Hematopoietic multipotent progenitor cell treated with erythropoietin and hydrocortisone succinate and interleukin-3 and kit ligand, for 17 days (in vitro differentiated cells): ENCODE measurements around the gene PCDH9.

Experiments
- DNase-seq: peaks from one replicate; pipeline ENCODE4 v3.0.0-alpha.2; 2015; ENCODE audit warnings: low spot score

Gene PCDH9

DNA sequence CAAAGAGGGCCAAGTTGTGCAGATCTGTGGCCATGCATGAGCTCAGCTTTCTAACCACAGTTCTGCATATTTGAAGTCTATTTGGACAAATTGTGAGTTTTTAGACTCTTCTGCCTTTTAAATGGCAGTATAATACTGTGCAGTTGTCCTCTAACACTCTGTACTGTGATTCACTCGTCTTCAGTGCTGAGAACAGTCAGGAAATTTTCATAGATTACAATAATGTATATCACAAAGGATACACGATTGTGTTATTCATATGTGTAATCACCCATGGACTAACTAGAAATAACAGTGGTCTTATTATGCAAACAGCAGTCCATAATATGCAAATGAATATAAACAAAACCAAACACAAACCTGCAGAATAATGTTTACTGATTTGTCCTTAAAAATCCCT lies 259.1 kb downstream of the PCDH9 start:
- DNase-seq, result no peak

DNA sequence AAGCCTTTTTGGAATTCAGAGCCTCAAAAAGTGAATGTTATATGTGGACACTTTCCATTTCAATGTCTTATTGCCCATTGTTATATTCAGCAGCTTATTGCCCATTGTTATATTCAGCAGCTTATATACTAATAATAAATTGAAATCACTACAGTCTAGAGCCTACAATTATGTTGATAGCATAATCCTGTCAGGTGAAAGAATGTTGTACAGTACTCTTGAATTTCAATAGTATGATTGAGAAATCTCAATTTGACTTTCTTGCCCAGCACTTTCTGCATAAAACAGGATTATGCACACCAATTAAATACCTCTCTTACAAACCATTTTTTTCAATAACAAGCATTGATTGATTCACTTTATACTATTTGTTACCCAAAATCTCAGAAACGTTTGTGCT lies 260.8 kb downstream of the PCDH9 start:
- DNase-seq, result no peak

DNA sequence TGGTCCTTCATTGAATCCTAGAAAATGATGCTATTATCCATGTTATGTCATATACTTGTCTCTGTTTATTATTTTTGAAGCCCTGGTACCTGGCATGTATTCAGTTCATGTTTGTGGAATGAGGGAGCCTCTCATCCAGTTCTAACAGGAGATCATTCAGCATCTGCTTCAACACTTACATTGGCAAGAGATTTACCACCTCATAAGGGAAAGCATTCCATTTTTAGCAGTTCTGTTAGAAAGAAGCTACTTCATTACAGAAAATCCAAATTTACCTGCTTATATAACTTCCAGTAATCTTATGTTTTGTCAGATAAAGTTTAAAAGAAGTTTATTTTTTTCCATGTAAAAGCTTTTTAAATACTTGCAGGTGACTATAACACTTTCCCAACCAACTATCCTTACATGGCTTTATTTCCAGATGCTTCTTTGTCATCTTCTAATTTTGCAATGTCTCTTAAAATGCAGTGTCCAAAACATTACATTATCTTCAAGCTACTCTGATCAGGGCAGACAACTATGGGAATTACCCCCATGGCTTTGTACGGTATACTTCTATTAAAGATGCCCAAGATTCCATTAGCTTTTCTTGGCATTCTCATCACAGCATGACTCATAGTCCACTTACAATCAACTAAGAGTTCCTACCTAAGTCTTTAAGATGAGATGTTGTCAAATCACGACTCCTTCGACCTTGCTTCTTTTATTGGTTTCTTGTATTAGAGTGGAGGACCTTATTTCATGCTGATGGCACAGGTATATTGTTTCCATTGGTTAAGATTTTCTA lies 262.1 kb downstream of the PCDH9 start:
- no peak for DNase-seq

DNA sequence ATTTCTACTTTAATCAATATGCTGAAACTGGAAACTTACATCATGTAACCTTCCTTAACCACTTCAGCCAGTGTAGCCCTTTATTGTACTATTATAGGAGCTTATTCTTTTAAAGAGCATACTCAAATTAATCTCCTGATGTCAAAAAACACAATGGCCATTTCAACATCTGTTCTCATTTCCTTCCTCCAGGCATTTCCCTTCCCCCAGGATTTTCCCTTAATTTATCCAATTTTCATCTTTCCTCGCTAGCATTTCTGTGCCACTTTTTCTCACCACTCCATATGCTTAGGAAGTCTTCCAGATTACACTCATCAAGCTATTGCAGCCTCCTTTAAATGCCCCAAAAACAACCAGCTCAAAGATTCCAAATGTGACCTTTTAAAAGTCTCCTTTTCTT lies 265.0 kb downstream of the PCDH9 start:
- no peak for DNase-seq

DNA sequence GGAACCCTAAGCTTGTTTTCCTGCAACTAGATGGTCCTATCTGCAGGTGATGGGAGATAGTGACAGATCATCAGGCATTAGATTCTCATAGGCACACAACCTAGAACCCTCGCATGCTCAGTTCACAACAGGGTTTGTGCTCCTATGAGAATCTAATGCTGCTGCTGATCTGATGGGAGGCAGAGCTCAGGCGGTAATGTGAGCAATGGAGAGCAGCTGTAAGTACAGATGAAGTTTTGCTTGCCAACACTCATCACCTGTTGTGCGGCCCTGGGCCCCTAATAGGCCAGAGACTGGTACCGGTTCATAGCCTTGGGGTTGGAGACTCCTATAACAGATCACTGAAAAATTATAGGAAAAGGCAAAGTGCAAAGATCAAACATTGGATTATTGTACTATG lies 267.2 kb downstream of the PCDH9 start:
- no peak for DNase-seq

DNA sequence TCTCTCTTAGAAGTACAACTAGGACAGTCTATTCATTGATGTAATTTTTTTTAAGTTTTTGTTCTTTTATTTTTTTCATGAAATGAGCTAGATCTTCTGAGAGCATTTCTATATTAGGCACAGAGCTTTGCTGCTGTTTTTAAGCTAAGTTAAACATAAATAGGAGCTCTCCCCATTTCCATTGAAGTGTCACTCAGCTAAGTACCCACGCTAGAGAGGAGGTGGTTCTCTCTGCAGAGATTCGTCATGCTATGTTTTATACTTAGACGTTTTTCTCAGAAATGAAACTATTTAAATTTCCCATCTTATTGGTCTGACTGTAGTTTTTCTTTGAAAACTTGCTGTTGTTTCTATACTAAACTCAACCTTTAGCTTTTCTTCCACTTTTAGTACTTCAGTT lies 271.5 kb downstream of the PCDH9 start:
- DNase-seq, result no peak

DNA sequence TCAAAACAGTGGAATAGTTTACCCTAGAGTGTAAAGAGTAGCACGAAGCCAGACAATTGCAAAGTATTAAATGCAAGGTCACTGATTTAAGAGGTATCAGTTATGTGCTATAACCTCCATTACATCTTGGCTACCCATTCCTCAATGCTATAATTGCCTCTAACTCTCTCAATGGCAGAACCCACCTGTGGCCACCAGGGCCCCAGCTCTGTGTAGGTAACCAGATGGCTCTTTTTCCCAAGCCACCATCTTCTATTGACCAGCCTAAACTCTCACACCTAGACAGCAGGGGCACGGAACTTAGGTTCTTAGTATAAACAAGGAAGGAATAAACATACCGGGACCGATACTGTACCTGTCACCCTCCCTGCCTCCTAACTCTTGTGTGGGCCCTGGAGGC lies 277.6 kb downstream of the PCDH9 start:
- no peak for DNase-seq

DNA sequence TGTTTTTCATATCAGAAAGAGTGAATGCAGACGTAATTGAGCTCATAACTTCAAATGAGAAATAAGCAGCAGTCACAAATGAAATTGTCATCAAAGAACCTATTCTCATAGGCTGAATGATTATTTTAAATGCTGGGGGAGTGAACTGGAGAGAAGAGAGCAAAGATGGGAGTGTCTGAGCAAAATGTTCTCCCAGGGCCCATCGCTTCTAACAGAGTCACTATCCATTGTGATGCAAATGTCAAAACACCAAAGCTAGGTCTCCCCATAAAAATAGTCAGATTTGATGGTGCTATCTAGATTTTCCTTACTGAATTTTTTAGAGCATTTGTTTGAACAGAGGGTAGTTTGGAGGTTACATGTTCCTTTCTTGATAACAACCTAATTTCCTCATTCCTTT lies 278.7 kb downstream of the PCDH9 start:
- DNase-seq, result no peak

DNA sequence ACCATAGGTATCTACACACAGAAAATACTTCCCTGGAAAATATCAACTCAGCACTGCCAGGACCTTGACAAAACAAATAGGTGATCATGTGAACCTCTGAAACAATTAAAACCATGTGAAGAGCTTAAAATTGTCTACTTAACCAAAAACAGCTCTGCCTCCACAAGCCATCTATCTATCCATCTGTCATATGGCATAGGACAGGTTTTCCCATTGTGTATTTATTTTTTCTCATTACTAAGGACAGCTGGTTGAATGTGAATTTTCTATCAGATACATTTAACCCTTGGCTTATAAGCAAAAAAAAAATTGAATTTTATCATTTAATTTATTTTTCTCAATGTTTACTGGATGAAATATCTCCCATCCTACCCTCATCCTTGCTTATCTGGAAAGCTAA lies 279.5 kb downstream of the PCDH9 start:
- no peak for DNase-seq

DNA sequence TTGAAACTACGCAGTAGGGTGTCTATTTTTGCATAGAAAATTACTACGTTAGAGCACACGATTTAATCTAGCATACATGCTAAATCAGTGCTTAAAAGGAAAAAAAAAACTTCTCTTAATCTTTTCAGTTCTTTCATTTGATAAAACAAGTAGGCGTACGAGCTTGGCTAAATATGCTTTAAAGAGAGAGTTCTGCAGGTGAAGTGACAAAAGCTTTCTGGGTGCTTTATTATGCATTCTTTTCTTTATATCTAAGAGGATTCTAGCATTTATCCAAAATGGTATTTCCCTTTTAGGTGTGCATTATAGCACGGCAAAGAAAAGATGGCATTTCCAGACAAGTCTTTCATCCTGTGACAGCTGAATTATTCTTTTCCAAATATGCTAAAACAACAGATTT lies 281.2 kb downstream of the PCDH9 start:
- no peak for DNase-seq

DNA sequence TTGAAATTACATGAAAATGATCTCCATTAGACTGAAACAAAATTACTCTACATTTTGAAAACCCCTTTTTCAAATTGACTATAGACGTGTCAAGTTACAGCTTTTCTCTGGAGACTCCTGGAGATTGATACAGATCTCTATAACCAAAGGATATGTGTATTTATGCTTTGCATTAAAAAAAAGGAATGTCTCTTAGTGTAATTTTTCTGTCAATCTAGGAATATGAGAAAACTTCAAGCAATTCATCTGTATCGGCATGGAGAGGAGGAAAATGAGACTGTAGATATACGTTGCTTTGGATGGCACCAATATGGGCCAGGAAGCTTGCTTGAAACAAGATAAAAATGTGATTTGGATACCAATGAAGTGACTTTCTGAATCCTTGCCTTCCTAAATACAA lies 286.6 kb downstream of the PCDH9 start:
- no peak for DNase-seq

DNA sequence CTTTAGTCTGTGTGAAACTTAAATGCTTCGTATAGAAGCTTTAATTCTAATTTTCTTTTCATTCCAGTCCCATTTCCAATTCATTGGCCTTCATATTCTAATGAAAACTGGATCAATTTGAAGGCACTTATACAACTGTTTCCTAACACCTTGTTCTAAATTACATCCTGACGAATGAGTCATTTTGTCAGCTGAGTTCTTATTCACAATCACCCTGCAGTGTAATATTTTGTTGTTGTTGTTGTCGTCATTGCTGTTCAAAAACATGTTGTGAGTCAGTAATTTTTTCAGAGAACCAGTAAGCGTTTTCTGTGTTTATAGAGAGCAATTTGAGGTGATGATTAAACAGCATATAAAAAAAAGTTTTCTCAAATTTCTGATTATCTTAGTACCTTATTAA lies 290.0 kb downstream of the PCDH9 start:
- DNase-seq, result no peak

DNA sequence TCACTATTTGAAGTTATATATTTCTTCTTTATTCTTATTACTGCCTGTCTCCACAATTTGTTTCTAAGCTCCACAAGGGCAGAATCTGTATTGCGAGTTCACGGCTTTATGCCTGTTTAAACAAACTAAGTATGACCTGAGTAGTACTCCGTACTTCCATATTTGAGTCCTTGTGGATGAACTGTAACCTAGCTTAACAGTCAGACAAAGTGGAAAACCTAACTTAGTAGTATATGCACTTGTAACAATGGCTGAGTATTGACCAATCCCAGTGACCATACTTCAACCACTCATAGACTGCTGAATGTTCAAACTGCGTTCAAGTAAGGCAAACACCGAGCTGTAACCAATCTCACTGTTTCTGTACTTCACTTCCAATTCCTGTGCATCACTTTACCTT lies 292.7 kb downstream of the PCDH9 start:
- DNase-seq, result no peak

DNA sequence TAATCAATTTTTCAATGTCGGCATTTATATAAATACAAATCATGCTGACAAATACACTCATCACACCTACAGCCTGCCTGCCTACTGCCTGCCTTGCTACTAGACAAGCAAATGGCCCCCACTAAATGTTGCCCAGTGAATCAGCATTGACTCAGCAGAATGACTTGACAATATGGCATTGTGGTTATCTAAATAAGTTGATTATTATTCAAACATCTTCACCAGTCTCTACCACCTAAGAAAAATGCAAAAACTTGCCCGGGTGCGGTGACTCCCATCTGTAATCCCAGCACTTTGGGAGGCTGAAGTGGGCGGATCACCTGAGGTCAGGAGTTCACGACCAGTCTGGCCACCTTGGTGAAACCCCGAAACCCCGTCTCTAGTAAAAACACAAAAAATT lies 296.1 kb downstream of the PCDH9 start:
- DNase-seq, result no peak

DNA sequence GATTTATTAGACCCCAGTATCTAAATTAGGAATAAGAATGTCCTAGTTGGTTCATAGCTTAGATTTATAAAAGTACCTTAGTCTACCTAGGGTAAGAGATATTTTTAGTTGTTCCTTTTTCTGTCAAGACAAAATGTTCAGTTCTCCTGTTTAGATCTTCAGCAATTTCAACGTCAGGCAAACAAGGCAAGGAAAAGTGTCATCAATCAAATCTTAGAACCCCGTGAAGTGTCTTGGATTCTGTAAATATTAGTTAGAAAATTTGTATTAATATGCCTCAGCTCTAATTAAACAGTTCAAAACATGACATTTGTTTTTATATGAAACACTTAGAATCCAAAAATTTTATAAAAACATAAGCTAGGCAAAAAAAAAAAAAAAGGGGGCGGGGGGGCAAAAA lies 296.6 kb downstream of the PCDH9 start:
- no peak for DNase-seq

DNA sequence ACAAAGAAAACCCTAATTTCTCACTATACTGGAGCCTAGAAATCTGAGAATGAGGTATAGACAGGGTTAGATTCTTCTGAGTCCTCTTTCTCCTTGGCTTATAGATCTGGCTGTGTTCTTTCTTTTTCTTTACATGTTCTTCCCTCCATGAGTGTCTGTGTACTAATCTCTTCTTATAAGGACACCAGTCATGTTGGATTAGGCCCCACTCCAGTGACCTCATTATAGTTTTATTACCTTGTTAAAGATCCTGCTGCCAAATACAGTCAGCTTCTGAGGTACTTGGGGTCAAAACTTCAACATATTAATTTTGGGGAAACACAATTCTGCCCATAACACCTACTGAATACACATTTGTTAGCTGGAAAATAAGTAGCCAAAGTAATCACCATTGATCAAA lies 302.6 kb downstream of the PCDH9 start:
- no peak for DNase-seq

DNA sequence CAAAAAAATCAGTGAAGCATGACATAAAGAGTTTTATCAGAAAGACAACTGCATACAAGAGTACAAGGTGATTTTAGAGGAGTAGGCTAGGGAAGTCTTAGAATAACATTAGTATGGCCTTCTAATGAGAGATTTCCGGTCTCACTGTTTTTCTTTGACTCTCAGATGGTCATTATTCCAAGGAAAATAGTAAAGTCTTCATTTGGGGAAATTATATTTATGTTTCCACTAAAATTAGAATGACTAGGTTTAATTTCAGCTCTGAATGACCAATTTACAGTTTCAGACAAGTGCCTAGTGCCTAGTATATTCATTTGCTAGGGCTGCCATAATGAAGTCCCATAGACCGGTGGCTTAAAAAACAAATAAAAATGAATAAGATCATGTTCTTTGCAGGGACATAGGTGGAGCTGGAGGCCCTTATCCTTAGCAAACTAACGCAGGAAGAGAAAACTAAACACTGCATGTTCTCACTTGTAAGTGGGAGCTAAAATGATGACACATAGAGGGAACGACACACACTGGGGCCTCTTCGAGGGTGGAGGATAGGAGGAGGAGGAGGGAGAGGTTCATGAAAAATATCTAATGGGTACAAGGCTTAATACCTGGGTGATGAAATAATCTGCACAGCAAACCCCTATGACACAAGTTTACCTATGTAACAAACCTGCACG lies 303.1 kb downstream of the PCDH9 start:
- DNase-seq, result no peak

DNA sequence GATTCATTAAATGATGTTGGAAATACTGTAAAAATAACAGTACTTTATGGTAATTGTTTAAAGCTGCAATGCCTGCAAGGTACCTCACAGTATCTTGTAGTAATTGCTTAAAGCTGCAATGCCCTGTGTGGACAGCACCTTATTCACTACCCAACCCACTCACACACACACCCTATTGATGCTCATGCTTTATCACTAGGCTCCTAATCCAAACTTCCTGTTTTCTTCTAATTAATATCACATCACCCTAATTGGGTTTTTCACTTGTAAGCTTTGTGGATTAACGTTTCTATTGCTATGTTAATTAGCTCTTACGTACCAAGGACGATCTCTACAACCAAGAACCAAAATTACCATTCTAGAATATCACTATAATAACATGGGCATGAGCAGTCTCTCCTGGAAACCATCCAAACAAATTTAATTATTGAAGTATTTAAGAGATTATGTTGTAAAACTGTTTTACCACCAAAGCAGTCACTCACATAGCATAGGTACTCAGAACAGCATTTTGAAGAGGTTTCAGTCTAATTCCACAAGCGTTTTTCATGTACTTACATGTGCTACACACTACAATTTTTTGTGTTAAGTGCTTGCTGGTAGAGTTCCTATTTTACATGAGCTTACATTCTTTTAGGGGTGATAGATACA lies 303.8 kb downstream of the PCDH9 start:
- no peak for DNase-seq

DNA sequence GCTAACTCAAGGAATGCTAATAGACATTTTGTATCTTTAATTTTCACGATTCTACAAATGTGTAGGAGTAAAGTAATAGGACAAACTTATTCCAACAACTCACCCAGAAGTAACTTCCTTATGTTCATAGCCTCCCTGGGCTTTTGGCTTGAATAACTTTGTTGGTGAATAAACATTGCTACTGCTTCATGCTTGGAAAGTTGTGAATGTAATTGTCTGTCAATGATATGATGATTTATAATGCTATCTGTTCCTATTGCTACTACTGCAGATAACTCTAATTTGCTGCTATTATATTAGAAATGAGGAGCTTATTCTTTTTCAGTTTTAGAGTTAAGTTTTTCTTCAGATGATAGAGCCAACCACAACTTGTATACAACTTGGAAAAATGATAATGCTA lies 307.7 kb downstream of the PCDH9 start:
- DNase-seq, result no peak

DNA sequence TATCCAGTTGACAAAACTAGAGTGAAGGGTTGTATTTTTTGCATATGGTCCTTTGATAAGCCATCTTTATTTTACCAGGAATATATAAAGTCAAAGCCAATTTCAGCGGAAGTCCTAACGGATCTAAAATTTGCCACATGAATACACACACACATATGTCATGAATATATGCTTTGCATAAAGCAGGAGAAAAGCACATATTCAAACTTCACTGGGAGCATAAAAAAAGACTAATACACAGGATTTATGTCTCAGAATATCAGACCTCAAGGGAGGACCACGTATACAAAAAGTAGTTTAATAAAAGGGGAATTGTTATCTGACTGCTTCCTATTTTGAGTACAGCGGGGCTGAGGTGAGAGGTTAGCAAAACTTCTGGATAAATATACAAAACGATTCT lies 308.7 kb downstream of the PCDH9 start:
- DNase-seq, result no peak

DNA sequence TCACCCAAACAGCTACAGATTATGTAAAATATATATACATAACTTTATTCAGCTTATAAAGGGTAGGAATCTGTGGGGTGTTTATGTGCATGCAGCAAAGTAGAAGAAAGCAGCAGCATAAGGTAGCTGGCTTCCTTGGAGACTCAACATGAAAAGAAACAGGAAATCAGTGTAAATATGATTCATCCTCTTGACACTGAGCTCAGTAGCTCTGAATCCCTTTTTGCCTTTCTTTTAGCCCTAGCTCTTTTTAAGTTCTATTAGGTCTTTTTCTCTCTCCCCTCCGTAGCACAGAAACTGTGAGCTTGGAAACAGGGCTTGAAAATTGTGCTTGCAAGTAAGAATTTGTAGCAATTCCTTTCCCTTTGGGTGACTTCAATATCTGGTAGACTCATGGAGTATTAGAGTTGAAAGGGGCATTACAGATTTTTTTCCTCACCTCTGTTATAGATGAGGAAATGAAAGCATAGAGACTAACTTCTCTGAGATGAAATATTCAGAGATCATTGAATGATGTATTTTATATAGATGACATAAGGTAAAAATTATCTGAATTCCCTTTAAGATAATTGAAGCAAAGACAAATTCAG lies 314.4 kb downstream of the PCDH9 start:
- DNase-seq, result no peak

DNA sequence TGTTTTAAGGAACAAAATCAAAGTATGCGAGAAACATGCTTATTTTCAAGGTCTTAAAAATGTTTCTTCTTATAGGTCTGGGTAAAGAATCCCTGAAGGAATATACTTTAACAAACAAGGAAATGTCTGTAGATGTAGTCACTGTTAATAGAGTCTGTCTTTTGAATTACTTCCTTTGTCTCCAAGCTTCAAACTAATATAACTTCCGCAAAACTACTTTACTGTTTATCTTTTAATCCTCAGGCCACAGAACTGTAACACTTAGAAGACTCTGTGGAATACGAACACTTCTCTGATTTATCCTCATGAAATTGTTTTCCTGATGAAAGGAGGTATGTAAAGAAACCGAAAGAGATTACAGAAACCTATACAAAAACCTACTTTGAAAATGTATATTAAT lies 316.0 kb downstream of the PCDH9 start:
- no peak for DNase-seq

DNA sequence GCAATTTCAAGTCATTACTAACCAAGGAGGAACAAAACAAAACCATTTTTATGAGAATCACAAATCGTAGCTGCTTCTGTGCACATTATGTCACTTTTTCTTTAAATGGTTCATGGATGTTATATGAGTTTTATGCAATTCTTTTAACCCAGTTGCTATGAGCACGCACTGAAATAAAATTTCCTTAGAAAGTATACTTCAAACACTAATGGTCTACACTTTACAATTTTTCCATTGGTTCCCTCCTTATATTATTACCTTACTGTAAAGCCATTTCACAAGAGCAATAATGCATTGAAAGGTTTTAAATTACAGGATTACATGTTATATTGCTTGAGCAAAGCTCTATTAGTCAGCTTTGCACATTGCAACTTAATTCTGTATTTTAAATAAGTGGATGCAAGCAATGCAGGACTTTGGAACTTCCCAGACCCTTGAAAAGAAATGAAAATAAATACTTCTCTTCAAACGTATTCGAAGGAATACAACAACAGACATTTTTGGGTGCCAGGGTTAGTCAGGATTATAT lies 318.7 kb downstream of the PCDH9 start:
- DNase-seq, result no peak
